Left ventricle myocardium inferior (tissue), 1 donor: ENCODE measurements around the gene UCHL5. TPM values are rescaled to one million over a fixed set of nuclear protein-coding genes. Genes with fewer than 3 reads are reported as not detected.

Experiments used
- DNase-seq: peaks from one replicate; pipeline ENCODE4 v3.0.0-alpha.2; 2020
- H3K27ac ChIP-seq: fragments of 200-600 bp; replicated peaks from 2 replicates; pipeline ENCODE4 v1.8.0; 2021
- H3K27me3 ChIP-seq: fragments of 200-600 bp; 2 replicates; pipeline ENCODE4 v1.8.0; 2021; ENCODE audit warnings: low read depth
- H3K36me3 ChIP-seq: fragments of 200-600 bp; 2 replicates; pipeline ENCODE4 v1.8.0; 2021
- H3K4me1 ChIP-seq: fragments of 200-600 bp; 2 replicates; pipeline ENCODE4 v1.8.0; 2021
- H3K4me3 ChIP-seq: fragments of 200-600 bp; 2 replicates; pipeline ENCODE4 v1.8.0; 2021; ENCODE audit warnings: mild to moderate bottlenecking, moderate library complexity
- H3K9me3 ChIP-seq: fragments of 200-600 bp; replicated peaks from 2 replicates; pipeline ENCODE4 v1.8.0; 2021
- CTCF ChIP-seq: fragments of 200-600 bp; IDR thresholded peaks from 2 replicates; pipeline ENCODE4 v1.8.0; 2021; ENCODE audit warnings: antibody characterized with exemption, mild to moderate bottlenecking, borderline replicate concordance
- intact Hi-C: fragments of 100-400 bp; cut with micrococcal nuclease; formaldehyde crosslinking; loops from one replicate; pipeline ENCODE4 v1.11.0; 2022
- total RNA-seq: library from RNA; stranded (reverse); fragmentation: NEBNext Ultra II Directional; extraction: Animal tissue kit (Norgen Biotek cat#: 25700); gene quantifications from one replicate; pipeline ENCODE4 v1.2.1, GENCODE V29; 2021
- donor health status: DM: no; HTN: yes; CAD: no; lungs with severe emphysema.

UCHL5 gene
- total RNA-seq, 1 donor from 2014 or later, result 43.0 TPM

GRCh38 chr1:192977089-192977706 is 82.0 kb downstream of the UCHL5 start:
- no peaks in the 10 kb centered on the region for H3K9me3 ChIP-seq
- no peak for TF ChIP-seq CTCF
- no peak for DNase-seq
- intact Hi-C loops, result no loop called here
- peaks cover 3% of the 10 kb centered on the region for H3K4me1 ChIP-seq
- peaks cover 4% of the 10 kb centered on the region for H3K36me3 ChIP-seq
- no peak overlapping the region for H3K4me3 ChIP-seq
- no peaks in the 10 kb centered on the region for H3K27me3 ChIP-seq
- H3K27ac ChIP-seq, result no peak overlapping the region

- TF ChIP-seq CTCF, result no peak
- peaks cover 4% of the 10 kb centered on the region for H3K36me3 ChIP-seq
- H3K9me3 ChIP-seq, result no peaks in the 10 kb centered on the region
- no peak for DNase-seq
- no peak overlapping the region for H3K27ac ChIP-seq
- no peak overlapping the region for H3K4me3 ChIP-seq
- H3K27me3 ChIP-seq, result no peaks in the 10 kb centered on the region
- H3K4me1 ChIP-seq, result peaks cover 3% of the 10 kb centered on the region
- intact Hi-C loops, result no loop called here
Observed at GRCh38 chr1:192976576-192976975, 82.6 kb downstream of the UCHL5 start.

DNA sequence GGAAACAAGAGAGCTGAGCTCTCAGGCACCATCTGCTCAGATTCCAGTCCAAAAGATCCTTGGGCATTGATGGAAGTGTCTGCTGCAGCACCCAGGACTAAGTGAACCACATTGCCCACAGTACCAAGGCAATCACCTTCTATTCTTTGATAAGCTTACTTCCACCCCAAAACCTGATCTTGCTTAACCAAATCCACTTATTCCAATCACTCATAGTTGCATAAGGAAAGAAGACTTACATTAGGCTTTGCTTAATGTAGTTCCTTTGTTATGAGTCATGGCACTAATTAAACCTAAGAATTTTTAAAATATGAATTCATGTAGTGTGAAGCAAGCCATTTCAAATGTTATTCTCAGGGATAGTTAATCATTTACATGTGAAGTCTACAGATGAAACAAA is 84.5 kb downstream of the UCHL5 start:
- Histone ChIP-seq H3K27me3 (no peaks in the 10 kb centered on the region), H3K4me1 (no peaks in the 10 kb centered on the region), H3K36me3 (peaks cover 3% of the 10 kb centered on the region), H3K4me3 (no peak overlapping the region), H3K9me3 (no peaks in the 10 kb centered on the region), H3K27ac (no peak overlapping the region)
- intact Hi-C loops, result loop anchor here (5.0 kb wide), 1 partner anchor 588 kb away; no protein-coding TSS in a partner anchor
- no peak for DNase-seq
- no peak for TF ChIP-seq CTCF

DNA sequence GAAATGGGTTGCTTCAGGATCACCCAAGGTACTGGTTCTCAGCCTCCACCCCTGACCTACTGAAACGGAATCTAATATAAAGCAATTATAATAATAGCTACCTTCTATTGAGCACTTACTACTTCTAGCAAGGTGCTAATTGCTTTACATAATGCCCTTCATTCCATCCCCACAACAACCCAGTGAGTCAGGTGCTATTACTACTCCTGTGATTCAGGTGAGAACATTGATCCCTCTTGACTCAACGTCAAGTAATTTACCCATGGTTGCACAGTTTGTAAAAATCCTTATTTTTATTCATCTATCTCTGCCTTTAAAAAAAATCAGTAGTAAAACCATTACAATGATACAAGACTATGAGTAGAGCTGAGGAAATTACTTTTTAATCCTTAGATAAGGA is 85.2 kb downstream of the UCHL5 start:
- DNase-seq, result no peak
- no peaks in the 10 kb centered on the region for H3K4me1 ChIP-seq
- no peak for TF ChIP-seq CTCF
- H3K36me3 ChIP-seq, result no peaks in the 10 kb centered on the region
- intact Hi-C loops, result loop anchor here (5.0 kb wide), 1 partner anchor 588 kb away; no protein-coding TSS in a partner anchor
- no peaks in the 10 kb centered on the region for H3K9me3 ChIP-seq
- H3K4me3 ChIP-seq, result no peak overlapping the region
- H3K27me3 ChIP-seq, result no peaks in the 10 kb centered on the region
- no peak overlapping the region for H3K27ac ChIP-seq

DNA sequence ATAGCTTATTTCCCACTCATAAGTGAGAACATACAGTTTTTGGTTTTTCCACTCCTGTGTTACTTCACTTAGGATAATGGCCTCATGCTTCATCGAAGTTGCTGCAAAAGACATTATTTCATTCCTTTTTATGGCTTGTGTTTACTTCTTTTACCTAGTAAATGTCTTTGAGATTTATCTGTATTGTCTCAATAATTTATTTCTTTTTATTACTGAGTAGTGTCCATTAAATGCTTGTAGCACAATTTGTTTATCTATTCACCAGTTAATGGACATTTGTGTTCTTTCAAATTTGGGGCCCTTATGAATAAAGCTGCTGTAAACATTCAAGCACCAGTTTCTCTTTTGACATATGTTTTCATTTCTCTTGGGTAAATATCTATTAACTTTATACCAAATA is 86.0 kb downstream of the UCHL5 start:
- Histone ChIP-seq H3K36me3 (no peaks in the 10 kb centered on the region), H3K4me3 (no peak overlapping the region), H3K27ac (no peak overlapping the region), H3K27me3 (no peaks in the 10 kb centered on the region), H3K4me1 (no peaks in the 10 kb centered on the region), H3K9me3 (no peaks in the 10 kb centered on the region)
- TF ChIP-seq CTCF, result no peak
- intact Hi-C loops, result loop anchor here (5.0 kb wide), 1 partner anchor 589 kb away; no protein-coding TSS in a partner anchor
- no peak for DNase-seq
